ENCODE results near the gene ASZ1.

ASZ1 gene

DNA sequence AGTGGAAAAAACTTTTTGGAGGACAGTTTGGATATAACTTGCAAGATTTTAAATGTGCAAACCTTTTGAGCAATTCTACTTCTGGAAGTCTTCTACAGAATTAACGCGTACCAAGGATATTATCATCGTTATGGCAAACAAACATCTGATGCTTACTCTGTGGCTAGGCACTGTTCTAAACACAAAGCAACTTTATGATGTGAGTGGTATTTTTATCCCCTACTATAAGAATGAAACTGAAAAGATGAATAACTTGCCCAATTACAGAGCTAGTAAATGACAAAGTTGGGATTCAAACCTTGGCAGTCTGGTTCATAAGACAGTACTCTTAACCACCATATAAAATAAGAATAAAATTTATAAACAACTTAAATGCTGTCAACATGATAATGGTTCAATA, 15.8 kb downstream of the ASZ1 start:
- Histone ChIP-seq H3K9me3 (ENCODE audit: insufficient read depth, low read length) (no peaks in the 10 kb centered on the region), H3K9ac (ENCODE audit: low read length) (no peak overlapping the region), H3F3A (ENCODE audit: insufficient read depth) (no peaks in the 10 kb centered on the region), H4K20me1 (ENCODE audit: low read depth, low read length) (no peaks in the 10 kb centered on the region), H2AFZ (ENCODE audit: low read depth, low read length, severe bottlenecking) (no peak overlapping the region), H3K27ac (ENCODE audit: low read depth, low read length) (no peak overlapping the region), H3K36me3 (ENCODE audit: low read length) (no peaks in the 10 kb centered on the region), H3K79me2 (ENCODE audit: insufficient read depth, low read length) (no peaks in the 10 kb centered on the region), H3K27me3 (ENCODE audit: low read length) (no peaks in the 10 kb centered on the region), H3K4me2 (ENCODE audit: low read depth, low read length, poor library complexity, severe bottlenecking) (no peak overlapping the region), H3K4me3 (ENCODE audit: insufficient read depth, low read length, poor library complexity, severe bottlenecking) (no peak overlapping the region), H3K9me2 (replicated peaks; ENCODE audit: insufficient read depth, low read length) (no peaks in the 10 kb centered on the region)
- no peak for TF ChIP-seq EZH2phosphoT487 (conservative IDR thresholded peaks at IDR 0.05; ENCODE audit: low read length)
- TF ChIP-seq, protein P1, sequence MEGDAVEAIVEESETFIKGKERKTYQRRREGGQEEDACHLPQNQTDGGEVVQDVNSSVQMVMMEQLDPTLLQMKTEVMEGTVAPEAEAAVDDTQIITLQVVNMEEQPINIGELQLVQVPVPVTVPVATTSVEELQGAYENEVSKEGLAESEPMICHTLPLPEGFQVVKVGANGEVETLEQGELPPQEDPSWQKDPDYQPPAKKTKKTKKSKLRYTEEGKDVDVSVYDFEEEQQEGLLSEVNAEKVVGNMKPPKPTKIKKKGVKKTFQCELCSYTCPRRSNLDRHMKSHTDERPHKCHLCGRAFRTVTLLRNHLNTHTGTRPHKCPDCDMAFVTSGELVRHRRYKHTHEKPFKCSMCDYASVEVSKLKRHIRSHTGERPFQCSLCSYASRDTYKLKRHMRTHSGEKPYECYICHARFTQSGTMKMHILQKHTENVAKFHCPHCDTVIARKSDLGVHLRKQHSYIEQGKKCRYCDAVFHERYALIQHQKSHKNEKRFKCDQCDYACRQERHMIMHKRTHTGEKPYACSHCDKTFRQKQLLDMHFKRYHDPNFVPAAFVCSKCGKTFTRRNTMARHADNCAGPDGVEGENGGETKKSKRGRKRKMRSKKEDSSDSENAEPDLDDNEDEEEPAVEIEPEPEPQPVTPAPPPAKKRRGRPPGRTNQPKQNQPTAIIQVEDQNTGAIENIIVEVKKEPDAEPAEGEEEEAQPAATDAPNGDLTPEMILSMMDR (IDR thresholded peaks at IDR 0.05; ENCODE audit: insufficient read depth, low read length, poor library complexity, severe bottlenecking) = no peak

- Histone ChIP-seq H3K27me3 (ENCODE audit: low read length) (no peaks in the 10 kb centered on the region), H4K20me1 (ENCODE audit: low read depth, low read length) (no peaks in the 10 kb centered on the region), H3K36me3 (ENCODE audit: low read length) (no peaks in the 10 kb centered on the region), H3K27ac (ENCODE audit: low read depth, low read length) (no peak overlapping the region), H3K79me2 (ENCODE audit: insufficient read depth, low read length) (no peaks in the 10 kb centered on the region), H3K4me2 (ENCODE audit: low read depth, low read length, poor library complexity, severe bottlenecking) (no peak overlapping the region), H3K9me3 (ENCODE audit: insufficient read depth, low read length) (no peaks in the 10 kb centered on the region), H3F3A (ENCODE audit: insufficient read depth) (no peaks in the 10 kb centered on the region), H3K9me2 (replicated peaks; ENCODE audit: insufficient read depth, low read length) (no peaks in the 10 kb centered on the region), H3K9ac (ENCODE audit: low read length) (no peak overlapping the region), H3K4me3 (ENCODE audit: insufficient read depth, low read length, poor library complexity, severe bottlenecking) (no peak overlapping the region), H2AFZ (ENCODE audit: low read depth, low read length, severe bottlenecking) (no peak overlapping the region)
- TF ChIP-seq, protein P1 (IDR thresholded peaks at IDR 0.05; ENCODE audit: insufficient read depth, low read length, poor library complexity, severe bottlenecking) = no peak
- TF ChIP-seq EZH2phosphoT487 (conservative IDR thresholded peaks at IDR 0.05; ENCODE audit: low read length) = no peak
Observed at GRCh38 chr7:117408831-117409230, 18.5 kb downstream of the ASZ1 start.

DNA sequence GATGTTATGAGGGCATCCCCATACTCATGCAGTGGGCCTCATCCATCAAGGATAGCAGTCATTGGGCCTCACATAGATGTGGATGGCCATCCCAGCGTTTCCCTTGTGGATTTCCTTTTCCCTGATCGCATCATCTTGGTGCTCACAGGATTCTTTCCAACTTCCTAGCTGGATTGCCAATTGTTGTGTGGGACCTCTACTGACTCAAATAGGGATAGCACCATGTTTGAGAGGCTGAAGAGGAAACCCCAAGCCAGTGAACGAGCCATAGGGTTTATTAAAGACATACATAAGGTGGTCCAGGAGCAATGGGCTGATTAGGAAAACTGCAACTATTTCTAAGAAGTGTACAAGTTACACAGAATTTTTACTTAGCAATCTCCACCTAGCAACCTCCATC, 21.8 kb downstream of the ASZ1 start:
- Histone ChIP-seq H2AFZ (ENCODE audit: low read depth, low read length, severe bottlenecking) (no peak overlapping the region), H3K9me3 (ENCODE audit: insufficient read depth, low read length) (no peaks in the 10 kb centered on the region), H3K27me3 (ENCODE audit: low read length) (no peaks in the 10 kb centered on the region), H3K4me3 (ENCODE audit: insufficient read depth, low read length, poor library complexity, severe bottlenecking) (no peak overlapping the region), H3K79me2 (ENCODE audit: insufficient read depth, low read length) (no peaks in the 10 kb centered on the region), H3F3A (ENCODE audit: insufficient read depth) (no peaks in the 10 kb centered on the region), H4K20me1 (ENCODE audit: low read depth, low read length) (no peaks in the 10 kb centered on the region), H3K9ac (ENCODE audit: low read length) (no peak overlapping the region), H3K9me2 (replicated peaks; ENCODE audit: insufficient read depth, low read length) (no peaks in the 10 kb centered on the region), H3K27ac (ENCODE audit: low read depth, low read length) (no peak overlapping the region), H3K36me3 (ENCODE audit: low read length) (no peaks in the 10 kb centered on the region), H3K4me2 (ENCODE audit: low read depth, low read length, poor library complexity, severe bottlenecking) (no peak overlapping the region)
- TF ChIP-seq EZH2phosphoT487 (conservative IDR thresholded peaks at IDR 0.05; ENCODE audit: low read length) = no peak
- TF ChIP-seq, protein P1 (IDR thresholded peaks at IDR 0.05; ENCODE audit: insufficient read depth, low read length, poor library complexity, severe bottlenecking) = no peak
